ENCODE results near the gene RPS15.
"Not testable (repeated sequence)": the region's sequence is repeated elsewhere in the genome, so short reads cannot be mapped to it uniquely, and the experiment has no call there.

The RPS15 gene

DNA sequence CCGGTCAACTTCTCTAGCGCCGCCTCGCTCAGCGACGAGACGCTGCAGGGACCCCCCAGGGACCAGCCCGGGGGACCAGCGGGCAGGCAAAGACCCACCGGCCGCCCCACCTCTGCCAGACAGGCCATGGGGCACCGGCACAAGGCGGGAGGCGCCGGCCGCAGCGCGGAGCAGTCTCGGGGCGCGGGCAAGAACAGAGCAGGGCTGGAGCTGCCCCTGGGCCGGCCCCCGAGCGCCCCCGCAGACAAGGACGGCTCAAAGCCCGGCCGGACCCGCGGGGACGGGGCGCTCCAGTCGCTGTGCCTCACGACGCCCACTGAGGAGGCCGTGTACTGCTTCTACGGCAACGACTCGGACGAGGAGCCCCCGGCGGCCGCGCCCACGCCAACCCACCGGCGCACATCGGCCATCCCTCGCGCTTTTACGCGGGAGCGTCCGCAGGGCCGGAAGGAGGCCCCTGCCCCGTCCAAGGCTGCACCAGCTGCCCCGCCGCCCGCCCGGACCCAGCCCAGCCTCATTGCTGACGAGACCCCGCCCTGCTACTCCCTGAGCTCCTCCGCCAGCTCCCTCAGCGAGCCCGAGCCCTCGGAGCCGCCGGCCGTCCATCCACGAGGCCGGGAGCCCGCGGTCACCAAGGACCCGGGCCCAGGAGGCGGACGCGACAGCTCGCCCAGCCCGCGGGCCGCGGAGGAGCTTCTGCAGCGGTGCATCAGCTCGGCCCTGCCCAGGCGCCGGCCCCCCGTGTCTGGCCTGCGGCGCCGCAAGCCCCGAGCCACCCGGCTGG is 29.5 kb downstream of the RPS15 start:
- DNase-seq (ENCODE audit: low read depth in 2 of 3, low spot score in 1 of 3) = no peak

DNA sequence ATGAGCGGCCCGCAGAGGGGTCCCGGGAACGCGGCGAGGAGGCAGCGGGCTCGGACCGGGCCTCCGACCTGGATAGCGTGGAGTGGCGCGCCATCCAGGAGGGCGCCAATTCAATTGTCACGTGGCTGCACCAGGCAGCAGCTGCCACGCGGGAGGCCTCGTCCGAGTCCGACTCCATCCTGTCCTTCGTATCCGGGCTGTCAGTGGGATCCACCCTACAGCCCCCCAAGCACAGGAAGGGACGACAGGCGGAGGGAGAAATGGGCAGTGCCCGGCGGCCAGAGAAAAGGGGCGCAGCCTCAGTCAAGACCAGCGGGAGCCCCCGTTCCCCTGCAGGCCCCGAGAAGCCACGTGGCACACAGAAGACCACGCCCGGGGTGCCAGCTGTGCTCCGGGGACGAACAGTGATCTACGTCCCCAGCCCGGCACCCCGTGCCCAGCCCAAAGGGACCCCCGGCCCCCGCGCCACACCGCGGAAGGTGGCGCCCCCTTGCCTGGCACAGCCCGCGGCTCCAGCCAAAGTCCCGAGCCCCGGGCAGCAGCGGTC is 30.2 kb downstream of the RPS15 start:
- no peak for DNase-seq (ENCODE audit: low read depth in 2 of 3, low spot score in 1 of 3)

GRCh38 chr19:1468821-1469254 is 30.6 kb downstream of the RPS15 start:
- DNase-seq (ENCODE audit: low read depth in 2 of 3, low spot score in 1 of 3) = no peak

DNA sequence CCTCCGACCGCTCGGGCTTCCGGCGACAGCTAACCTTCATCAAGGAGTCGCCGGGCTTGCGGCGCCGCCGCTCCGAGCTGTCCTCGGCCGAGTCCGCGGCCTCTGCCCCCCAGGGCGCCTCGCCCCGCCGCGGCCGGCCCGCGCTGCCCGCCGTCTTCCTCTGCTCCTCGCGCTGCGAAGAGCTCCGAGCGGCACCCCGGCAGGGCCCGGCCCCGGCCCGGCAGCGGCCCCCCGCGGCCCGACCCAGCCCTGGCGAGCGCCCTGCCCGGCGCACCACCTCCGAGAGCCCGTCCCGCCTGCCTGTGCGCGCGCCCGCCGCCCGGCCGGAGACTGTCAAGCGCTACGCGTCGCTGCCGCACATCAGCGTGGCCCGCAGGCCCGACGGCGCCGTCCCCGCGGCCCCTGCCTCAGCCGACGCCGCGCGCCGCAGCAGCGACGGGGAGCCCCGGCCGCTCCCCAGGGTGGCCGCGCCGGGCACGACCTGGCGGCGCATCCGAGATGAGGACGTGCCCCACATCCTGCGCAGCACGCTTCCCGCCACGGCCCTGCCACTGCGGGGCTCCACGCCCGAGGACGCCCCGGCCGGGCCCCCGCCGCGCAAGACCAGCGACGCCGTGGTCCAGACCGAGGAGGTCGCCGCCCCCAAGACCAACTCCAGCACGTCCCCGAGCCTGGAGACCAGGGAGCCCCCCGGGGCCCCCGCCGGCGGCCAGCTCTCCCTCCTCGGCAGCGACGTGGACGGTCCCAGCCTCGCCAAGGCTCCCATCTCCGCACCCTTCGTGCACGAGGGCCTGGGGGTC is 31.3 kb downstream of the RPS15 start:
- DNase-seq (ENCODE audit: low read depth in 2 of 3, low spot score in 1 of 3) = no peak

DNA sequence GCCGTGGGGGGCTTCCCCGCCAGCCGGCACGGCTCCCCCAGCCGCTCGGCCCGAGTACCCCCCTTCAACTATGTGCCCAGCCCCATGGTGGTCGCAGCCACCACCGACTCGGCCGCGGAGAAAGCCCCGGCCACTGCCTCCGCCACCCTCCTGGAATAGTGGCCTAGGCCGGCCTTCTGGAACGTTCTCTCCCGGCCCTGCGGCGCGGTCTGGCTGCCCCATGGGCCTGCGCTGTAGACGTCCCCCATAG is 31.8 kb downstream of the RPS15 start:
- no peak for DNase-seq (ENCODE audit: low read depth in 2 of 3, low spot score in 1 of 3)

DNA sequence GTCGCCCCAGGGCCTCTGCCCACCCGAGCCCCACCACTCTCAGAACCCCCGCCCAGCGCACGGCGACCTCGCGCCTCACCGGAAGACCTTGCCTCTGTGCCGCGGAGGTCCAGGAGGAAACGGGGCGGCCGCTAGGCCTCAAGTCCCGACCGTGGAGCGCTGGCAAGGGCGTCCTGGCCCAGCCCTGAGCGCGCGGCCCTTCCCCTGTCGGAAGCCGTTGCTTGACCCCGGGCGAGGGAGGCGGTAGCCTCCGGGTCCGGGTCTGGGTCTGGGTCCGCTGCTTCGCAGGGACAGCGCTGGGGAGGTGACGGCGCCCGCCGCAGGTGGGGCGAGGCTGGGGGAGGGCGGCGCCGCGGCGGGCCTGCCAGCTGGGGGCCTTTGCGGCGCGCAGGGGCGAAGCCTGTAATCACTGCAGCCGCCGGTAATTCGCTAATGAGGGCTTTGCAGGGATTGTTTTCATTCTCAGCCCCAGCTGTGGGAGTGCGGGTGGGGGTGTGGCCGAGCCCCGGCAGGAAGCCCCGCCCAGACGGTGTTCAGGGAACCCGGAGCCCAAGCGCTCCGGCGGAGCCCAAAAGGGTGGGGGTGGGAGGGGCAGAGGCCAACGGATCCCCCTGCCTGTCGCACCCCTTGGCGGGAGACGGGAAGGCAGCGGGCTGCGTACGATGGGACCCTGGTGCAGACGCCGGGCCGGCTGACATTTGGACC is 32.3 kb downstream of the RPS15 start:
- peak; percentile 31 to 69 (median 58) for DNase-seq (ENCODE audit: low read depth in 2 of 3, low spot score in 1 of 3)

DNA sequence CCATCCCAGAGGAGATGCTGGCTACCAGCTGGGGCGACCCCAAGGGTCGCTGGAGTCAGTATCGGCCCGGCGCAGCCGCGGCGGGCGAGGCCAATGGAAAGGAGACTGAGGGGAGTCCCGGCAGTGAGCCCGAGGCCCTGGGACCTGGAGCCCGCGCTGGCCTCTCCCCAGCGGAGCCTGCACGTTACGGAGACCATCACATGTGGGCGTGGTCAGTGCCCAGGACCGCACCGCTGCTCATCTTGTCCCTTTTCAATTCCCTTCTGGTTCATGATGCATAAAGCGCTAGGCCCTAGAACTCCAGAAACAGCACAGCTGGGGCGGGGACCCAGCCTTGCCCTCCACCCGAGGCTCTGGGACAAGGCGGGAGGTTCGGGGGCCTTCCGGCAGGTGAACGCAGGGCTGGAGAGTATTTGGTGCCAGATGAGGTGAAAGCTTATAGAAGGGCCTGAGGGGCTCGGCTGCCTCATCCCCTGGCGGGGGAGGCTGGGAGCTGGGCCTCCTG is 32.9 kb downstream of the RPS15 start:
- DNase-seq (ENCODE audit: low read depth in 2 of 3, low spot score in 1 of 3) = no peak

GRCh38 chr19:1471515-1472160 is 33.4 kb downstream of the RPS15 start:
- DNase-seq (ENCODE audit: low read depth in 2 of 3, low spot score in 1 of 3) = no peak

GRCh38 chr19:1472231-1473084 is 34.3 kb downstream of the RPS15 start:
- DNase-seq (ENCODE audit: low read depth in 2 of 3, low spot score in 1 of 3) = no peak

DNA sequence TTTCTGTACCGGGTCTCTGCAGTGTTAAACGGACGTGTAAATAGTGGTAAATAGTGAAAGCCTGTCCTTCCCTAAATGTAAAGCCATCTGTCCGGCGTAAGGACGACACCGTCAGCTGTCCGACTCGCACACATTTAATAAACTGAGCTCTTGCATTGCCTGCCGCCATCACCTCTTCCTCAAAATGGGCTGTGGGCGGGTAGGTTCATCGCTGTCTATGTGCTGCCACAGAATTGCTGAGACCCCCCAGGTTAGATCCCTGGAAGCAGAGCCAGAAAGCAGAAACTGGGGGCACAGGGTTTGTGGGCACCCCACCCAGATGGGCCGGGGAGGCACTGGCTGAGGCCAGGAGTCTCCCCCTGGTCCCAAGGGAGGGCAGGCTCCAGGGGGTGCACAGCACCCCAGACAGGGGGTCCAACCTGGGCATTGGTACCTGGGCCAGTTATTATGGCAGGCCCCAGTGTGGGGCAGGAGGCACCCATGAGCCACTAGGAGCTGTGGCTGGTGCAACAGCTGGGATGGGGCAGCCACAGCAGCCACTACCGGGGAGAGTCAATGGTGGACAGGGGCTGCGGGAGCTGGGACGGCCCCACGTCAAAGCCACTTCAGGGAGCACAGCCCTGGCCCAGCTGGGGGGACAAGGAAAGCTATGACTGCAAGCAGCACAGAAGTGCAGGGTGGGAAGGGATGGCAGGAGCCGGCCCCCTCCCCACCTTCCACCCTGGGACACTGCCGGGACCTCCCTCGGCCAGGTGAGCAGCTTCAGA is 35.1 kb downstream of the RPS15 start:
- DNase-seq (ENCODE audit: low read depth in 2 of 3, low spot score in 1 of 3) = no peak

DNA sequence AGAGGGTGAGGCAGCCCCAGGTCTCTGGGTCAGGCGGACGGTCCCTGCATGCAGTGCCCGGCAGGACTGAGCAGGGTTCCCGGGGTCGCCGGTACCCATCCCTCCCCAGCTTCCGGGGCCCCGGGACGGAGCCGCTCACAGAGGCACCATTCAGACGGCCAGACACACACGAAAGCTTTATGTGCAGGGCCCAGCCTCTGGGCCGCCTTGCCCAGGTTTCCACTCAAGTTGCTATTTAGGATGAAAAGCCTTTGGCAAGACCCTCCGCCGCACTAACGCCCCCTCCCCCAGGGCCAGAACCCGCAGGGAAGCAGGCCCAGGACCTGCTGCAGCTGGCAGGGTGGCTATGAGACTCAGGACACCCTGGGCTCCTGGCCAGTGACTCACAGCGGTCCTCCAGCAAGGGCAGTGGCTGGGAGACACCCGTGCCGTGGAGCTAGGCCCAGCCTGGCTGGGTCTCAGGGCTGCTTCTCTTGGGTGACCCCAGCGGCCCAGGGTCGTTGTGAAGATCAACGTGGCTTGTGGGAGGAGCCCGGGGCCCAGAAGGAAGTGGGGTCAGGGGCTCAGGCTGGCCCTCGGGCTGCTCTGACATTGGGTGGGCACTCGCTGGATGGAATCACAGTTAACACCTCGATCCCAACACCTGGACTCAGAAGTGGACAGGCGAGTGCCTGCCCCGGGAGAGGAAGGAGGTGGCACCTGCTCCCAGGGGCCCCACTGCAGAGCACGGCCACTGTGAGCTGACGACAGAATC is 36.0 kb downstream of the RPS15 start:
- no peak for DNase-seq (ENCODE audit: low read depth in 2 of 3, low spot score in 1 of 3)

DNA sequence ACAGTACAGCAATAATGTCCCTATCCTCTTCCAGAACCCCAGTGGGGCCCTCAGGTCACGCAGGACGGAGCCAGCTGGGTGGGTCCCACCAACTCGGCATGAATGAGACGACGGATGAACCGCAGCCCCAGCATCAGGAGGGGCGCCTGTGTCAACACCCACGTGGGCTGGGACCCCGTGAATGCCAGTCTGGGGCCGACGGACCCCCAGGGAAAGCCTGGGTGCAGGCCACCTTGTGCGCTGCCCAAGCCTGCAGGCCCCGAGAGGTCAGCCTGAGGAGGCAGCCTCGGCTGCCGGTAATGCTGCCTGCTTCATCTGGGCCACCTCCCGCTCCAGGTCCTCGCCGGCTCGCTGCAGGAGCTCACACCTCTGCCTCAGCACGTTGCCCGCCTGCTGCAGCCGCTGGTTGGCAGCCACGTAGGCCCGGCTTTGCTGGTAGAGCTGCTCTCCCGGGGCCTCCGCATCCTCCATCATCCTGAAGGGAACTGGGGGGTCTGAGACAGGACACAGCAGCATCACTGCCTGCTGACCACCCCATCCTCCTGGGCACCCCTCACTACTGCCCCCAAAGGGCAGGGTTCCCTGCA is 36.7 kb downstream of the RPS15 start:
- no peak for DNase-seq (ENCODE audit: low read depth in 2 of 3, low spot score in 1 of 3)

DNA sequence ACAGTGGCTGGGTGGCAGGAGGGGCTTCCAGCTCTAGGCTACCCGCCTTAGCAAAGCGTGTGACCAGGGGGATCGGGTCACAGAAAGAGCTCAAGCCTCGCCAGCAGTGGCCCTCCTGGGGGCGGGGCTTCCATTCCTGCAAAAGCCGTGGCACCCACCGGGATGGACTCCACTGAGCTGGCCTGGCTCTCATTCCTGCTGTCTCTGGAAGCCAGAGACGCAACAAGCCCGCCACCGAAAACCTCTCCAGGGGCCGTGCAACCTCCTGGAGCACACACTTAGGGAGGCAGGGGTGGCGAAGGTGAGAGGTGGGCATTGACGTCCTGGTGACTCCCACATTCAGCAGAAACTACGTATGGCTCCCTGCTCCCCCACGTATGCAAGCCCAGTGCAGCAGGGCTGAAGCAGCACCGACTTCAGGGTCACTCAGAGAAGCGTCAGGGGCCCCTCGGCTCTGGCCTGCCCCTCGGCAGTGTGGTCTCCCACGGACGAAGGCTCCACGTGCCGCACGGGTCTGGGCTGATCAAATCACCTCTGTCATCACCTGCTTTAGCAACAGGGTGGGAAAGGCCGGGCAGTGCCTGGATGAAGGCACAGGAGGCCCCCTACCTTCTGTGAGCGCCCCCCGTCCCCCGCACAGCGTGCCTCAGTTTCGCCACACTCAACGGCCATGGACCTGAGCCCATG is 37.7 kb downstream of the RPS15 start:
- DNase-seq (ENCODE audit: low read depth in 2 of 3, low spot score in 1 of 3) = no peak

DNA sequence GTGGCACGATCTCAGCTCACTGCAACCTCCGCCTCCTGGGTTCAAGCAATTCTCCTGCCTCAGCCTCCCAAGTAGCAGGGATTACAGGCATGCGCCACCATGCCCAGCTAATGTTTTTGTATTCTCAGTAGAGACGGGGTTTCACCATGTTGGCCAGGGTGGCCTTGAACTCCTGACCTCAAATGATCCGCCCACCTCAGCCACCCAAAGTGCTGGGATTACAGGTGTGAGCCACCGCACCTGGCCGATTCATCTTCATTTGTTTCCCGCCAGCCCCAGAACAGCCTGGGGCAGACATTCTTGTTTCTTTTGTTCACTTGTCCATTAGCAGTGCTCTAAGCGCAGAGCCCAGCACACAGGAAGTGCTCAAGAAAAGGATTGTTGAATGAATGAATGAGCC is 38.9 kb downstream of the RPS15 start:
- DNase-seq (ENCODE audit: low read depth in 2 of 3, low spot score in 1 of 3) = not testable (repeated sequence)

- DNase-seq (ENCODE audit: low read depth in 2 of 3, low spot score in 1 of 3) = peak; percentile 90 to 93 (median 91)
Observed at GRCh38 chr19:1478934-1479707, 40.9 kb downstream of the RPS15 start, which contains the start of gene C19orf25. Gene C19orf25, minus strand, starts transcription at chr19:1479215. Its CDS starts 312 bp downstream, at chr19:1478903.

DNA sequence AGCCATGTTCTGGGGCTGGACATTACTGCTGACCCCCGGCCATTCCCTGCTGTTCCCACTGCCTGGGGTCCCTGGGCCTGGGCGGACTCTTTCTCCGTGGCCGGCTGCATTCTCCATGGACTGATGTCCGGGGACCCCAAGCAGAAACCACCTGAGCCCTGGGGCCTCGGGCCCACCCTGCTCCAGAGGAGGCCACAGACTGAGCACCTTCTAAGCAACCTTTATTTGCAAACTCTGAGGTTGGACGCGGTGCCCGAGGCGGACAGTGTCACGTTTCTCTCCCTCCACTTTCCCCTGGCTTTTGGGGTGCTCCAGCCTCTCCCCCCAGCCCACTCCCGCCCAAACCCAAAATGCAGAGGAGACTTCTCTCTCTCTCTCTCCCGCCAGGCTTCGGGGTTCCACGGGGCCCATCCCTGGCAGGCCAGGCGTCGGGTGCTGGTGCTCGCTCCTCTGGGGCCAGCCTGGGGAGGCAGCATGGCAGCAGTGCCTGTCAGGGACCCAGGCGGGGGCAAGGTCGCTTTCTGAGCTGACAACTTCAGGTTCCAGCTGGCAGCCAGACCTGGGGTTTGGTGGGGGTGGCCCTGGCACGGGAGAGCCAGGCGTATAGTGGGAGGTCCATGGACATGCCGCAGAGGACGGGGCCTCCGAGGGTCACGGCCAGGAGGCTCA is 43.2 kb downstream of the RPS15 start:
- no peak for DNase-seq (ENCODE audit: low read depth in 2 of 3, low spot score in 1 of 3)

Measured in stimulated activated CD4-positive, alpha-beta T cell treated with anti-CD3 and anti-CD28 coated beads, Interleukin-12 subunit alpha, Interleukin-12 subunit beta, amount 100 ng/mL, for 48 hours (primary cell).